SH-SY5Y (cell line): ENCODE measurements around the gene NEURL2.

Source experiments
- GATA2 ChIP-seq: IDR thresholded peaks from 2 replicates; pipeline ENCODE4 v1.6.1; 2011; ENCODE audit warnings: mild to moderate bottlenecking, low read depth, low read length
- GATA3 ChIP-seq: IDR thresholded peaks from 2 replicates; pipeline ENCODE4 v1.6.1; 2011; ENCODE audit warnings: low read depth, mild to moderate bottlenecking, low read length, moderate library complexity

DNA sequence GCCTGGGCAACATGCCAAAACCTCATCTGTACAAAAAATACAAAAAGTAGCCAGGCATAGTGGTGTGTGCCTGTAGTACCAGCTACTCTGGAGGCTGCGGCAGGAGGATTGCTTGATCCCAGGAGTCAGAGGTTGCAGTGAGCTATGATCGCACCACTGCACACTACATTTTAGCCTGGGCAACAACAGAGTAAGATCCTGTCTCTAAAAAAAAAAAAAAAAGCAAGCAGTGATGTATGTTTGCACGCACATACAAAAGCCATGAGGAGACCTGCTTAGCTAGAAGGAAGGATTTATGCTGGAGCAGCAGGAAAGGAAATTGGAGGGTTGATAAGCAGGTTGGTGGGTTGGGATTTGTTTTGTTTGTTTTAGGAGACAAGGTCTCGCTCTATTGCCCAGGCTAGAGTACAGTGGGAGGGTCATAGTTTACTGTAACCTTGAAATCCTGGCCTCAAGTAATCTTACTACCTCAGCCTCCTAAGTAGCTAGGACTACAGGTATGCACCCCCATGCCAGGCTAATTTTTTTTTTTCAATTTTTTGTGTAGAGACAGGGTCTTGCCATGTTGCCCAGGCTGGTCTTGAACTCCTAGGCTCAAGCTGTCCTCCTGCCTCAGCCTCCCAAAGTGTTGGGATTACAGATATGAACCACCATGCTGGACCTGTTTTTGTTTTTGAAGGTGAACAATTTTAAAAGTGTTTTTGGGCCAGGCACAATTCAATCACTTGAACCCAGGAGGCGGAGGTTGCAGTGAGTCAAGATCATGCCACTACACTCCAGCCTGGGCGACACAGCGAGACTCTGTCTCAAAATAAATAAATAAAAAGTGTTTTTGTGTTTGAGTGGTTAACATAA is 29.6 kb downstream of the NEURL2 start:
- TF ChIP-seq GATA3, result no peak
- TF ChIP-seq GATA2, result no peak
